GM13977 (cell line): ENCODE measurements around the gene C16orf54.
"Not testable (repeated sequence)": the region's sequence is repeated elsewhere in the genome, so short reads cannot be mapped to it uniquely, and the experiment has no call there.

Experiments
- DNase-seq: peaks from one replicate; pipeline ENCODE4 v3.0.0; 2012; ENCODE audit warnings: low spot score
- in situ Hi-C: fragments of 300-500 bp; cut with MboI; formaldehyde crosslinking; loops from one replicate; pipeline ENCODE4 v1.12.0; 2022; ENCODE audit warnings: low sequenced_read_pairs, low pct_unique_long_range_greater_than_20kb, mixed read lengths, inconsistent platforms; ENCODE audit not compliant: unreplicated experiment
- TF ChIP-seq, protein P1 (sequence below): IDR thresholded peaks from 2 replicates; pipeline ENCODE4 v1.5.1; 2012; ENCODE audit warnings: mild to moderate bottlenecking, control low read depth; ENCODE audit not compliant: insufficient read depth; ENCODE audit errors: extremely low read depth, missing control alignments

Gene C16orf54

DNA sequence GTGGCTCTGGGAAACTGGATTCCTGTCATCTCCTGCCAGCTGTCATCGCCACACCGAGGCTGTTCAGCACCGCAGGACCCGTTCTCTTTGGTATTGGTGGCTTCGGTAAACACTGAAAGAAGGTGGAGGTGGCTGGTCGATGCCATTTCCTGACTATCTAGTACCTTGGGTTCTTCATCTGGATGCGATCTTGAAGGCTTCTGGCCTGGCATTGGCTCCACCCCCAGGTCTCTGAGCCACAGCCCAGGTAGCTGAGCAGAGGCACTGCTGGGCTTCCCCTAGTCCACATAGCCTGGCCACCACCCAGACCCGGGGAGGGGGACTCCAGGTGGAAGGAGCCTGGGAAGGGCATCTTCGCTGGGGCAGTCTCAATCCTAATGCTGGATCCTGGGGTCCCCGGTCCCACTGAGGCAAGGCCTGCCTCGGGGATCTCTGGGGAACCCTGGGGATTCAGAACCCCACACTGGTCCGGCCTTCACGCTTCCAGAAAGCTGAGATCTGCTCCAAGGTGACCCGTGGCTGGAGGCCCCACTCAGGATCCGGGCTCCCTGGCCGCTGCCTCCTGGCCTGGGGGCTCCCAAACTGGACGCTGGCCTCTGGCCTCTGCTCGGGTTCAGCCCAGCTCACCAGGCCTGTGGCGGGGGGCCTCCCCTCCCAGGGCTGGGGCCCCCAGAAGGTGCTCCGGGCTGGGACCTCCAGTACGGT lies 1.8 kb downstream of the C16orf54 start:
- TF ChIP-seq, protein P1, sequence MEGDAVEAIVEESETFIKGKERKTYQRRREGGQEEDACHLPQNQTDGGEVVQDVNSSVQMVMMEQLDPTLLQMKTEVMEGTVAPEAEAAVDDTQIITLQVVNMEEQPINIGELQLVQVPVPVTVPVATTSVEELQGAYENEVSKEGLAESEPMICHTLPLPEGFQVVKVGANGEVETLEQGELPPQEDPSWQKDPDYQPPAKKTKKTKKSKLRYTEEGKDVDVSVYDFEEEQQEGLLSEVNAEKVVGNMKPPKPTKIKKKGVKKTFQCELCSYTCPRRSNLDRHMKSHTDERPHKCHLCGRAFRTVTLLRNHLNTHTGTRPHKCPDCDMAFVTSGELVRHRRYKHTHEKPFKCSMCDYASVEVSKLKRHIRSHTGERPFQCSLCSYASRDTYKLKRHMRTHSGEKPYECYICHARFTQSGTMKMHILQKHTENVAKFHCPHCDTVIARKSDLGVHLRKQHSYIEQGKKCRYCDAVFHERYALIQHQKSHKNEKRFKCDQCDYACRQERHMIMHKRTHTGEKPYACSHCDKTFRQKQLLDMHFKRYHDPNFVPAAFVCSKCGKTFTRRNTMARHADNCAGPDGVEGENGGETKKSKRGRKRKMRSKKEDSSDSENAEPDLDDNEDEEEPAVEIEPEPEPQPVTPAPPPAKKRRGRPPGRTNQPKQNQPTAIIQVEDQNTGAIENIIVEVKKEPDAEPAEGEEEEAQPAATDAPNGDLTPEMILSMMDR: no peak
- DNase-seq: no peak
- in situ Hi-C loops: no loop called here

DNA sequence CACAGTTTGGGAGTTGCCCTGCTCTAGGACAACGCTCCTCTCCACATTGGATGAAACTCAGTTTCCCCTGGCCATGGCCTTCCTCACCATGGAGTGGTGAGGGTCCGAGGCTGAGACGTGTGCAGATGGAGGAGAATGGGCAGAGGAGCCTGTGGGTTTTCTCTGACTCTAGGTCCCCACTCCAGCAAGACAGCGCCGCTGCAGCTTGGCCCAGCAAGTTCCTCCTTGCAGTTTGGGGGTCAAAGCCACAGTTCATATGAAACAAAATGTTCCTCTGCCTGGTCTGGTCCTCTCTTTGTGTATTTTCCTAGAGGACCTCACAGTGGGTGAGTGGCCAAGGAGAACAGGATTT lies 2.3 kb downstream of the C16orf54 start:
- DNase-seq: no peak
- in situ Hi-C loops: no loop called here
- TF ChIP-seq, protein P1: no peak

DNA sequence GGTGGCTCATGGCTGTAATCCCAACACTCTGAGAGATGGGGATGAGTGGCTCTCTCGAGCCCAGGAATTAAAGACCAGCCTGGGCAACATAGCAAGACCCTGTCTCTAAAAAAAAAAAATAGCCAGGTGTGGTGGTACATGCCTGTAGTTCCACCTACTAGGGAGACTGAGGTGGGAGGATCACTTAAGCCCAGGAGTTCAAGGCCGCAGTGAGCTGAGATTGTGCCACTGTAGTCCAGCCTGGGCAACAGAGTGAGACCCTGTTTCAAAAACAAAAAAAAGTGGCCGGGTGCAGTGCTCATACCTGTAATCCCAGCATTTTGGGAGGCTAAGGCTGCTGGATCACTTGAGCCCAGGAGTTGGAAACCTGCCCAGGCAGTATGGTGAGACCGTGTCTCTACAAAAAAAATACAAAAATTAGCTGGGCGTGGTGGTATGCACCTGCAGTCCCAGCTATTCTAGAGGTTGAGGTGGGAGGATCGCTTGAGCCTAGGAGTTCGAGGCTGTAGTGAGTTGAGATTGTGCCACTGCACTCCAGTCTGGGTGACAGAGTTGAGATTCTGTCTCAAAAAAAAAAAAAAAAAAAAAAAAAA lies 3.0 kb downstream of the C16orf54 start:
- in situ Hi-C loops: no loop called here
- TF ChIP-seq, protein P1: no peak
- DNase-seq: no peak

DNA sequence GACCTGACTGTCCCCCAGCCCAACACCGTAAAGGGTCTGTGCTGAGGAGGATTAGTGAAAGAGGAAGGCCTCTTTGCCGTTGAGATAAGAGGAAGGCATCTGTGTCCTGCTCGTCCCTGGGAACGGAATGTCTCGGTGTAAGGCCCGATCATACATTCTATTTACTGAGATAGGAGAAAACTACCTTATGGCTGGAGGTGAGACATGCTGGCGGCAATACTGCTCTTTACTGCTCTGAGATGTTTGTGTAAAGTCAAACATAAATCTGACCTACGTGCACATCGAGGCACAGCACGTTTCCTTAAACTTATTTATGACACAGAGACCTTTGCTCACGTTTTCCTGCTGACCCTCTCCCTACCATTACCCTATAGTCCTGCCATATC lies 5.2 kb downstream of the C16orf54 start:
- in situ Hi-C loops, DNase-seq: not testable (repeated sequence)

DNA sequence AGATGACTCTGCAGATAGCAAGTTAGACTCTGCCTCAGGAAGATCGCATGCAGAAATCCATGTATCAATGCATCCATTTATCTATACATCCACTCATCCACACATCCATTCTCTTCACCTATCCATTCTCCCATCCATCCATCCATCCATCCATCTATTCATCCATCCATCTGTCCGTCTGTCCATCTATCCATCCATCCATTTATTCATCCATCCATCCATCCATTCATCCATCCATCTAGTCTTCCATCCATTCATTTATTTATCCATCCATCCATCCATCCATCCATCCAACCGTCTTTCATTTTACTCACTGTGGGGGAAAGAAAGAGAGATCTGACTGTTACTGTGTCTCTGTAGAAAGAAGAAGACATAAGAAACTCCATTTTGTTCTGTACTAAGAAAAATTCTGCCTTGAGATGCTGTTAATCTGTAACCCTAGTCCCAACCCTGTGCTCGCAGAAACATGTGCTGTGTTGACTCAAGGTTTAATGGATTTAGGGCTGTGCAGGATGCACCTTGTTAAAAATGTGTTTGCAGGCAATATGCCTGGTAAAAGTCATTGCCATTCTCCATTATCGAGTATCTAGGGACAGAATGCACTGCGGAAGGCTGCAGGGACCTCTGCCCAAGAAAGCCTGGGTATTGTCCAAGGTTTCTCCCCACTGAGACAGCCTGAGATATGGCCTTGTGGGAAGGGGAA lies 5.7 kb downstream of the C16orf54 start:
- in situ Hi-C loops: loop anchor here (10.0 kb wide), 1 partner anchor 45 kb away; no protein-coding TSS in a partner anchor
- DNase-seq: not testable (repeated sequence)

DNA sequence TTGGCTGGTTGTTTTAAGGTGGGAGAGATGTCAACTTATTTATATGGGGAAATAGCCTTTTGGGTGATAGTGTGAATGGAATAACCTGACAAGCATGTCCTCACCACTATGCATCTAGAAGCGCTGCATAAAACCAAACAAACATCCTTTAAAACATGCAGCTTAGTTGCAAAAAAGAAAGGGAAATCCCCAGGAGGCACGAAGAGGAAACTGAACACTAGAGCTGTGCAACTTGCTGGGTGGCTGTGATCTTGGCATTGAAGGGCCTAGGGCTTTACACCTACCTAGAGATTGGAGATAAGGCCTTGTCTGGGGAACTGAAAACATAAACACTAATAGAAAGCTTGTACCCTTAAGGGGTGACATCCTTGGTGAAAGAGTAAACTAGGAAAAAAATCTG lies 7.3 kb downstream of the C16orf54 start:
- peak; percentile 69 for DNase-seq
- in situ Hi-C loops: loop anchor here (10.0 kb wide), 1 partner anchor 46 kb away; no protein-coding TSS in a partner anchor
- TF ChIP-seq, protein P1: no peak

DNA sequence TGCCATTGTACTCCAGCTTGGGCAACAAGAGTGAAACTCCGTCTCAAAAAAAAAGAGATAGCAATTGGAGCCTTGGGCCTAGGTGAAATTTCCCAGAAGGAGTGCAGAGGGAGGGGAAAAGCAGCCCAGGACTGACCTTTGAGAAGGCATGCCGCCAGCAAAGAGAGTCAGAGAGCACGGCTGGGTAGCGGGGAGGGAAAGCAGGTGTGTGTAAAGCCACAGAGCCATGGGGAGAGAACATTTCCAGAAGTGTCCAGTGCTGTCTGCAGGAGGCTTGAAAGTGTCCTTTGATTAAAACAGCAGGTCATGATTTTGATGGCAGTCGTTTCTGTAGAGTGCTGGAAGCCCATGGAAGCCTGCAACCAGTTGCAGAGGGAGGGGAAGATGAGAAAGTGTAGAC lies 8.1 kb downstream of the C16orf54 start:
- in situ Hi-C loops: loop anchor here (10.0 kb wide), 1 partner anchor 47 kb away; no protein-coding TSS in a partner anchor
- TF ChIP-seq, protein P1: no peak
- no peak for DNase-seq
